Stimulated activated CD8-positive, alpha-beta memory T cell treated with anti-CD3 and anti-CD28 coated beads, Interleukin-15, amount 100 ng/mL, for 24 hours (primary cell): ENCODE results near the gene NLRP12.
"Not testable (repeated sequence)": the region's sequence is repeated elsewhere in the genome, so short reads cannot be mapped to it uniquely, and the experiment has no call there.

Experiments used
- DNase-seq: peaks from one replicate; pipeline ENCODE4 v3.0.0-alpha.2; 2020; ENCODE audit warnings: low read depth

The NLRP12 gene

GRCh38 chr19:53828531-53828930 is 4.4 kb upstream of the NLRP12 start:
- DNase-seq: no peak

GRCh38 chr19:53826876-53827275 is 2.8 kb upstream of the NLRP12 start:
- no peak for DNase-seq

- no peak for DNase-seq
Observed at GRCh38 chr19:53823380-53824120, 564 bp downstream of the NLRP12 start.

- no peak for DNase-seq
Observed at GRCh38 chr19:53819861-53820260, 4.3 kb downstream of the NLRP12 start.

GRCh38 chr19:53818756-53819155 is 5.4 kb downstream of the NLRP12 start:
- DNase-seq: no peak

- DNase-seq: no peak
Observed at GRCh38 chr19:53813996-53814395, 10.1 kb downstream of the NLRP12 start.

GRCh38 chr19:53812335-53812734 is 11.8 kb downstream of the NLRP12 start:
- no peak for DNase-seq

GRCh38 chr19:53810891-53811290 is 13.2 kb downstream of the NLRP12 start:
- DNase-seq: no peak

GRCh38 chr19:53810187-53810546 is 13.9 kb downstream of the NLRP12 start:
- DNase-seq: no peak

GRCh38 chr19:53809518-53810186 is 14.5 kb downstream of the NLRP12 start:
- DNase-seq: no peak

- no peak for DNase-seq
Observed at GRCh38 chr19:53808710-53809125, 15.4 kb downstream of the NLRP12 start.

- DNase-seq: no peak
Observed at GRCh38 chr19:53801257-53801656, 22.9 kb downstream of the NLRP12 start.

- DNase-seq: no peak
Observed at GRCh38 chr19:53795019-53795418, 29.1 kb downstream of the NLRP12 start.

GRCh38 chr19:53792721-53793433 is 31.2 kb downstream of the NLRP12 start:
- peak; percentile 26 for DNase-seq

GRCh38 chr19:53789708-53790678 is 34.1 kb downstream of the NLRP12 start:
- DNase-seq: no peak

- no peak for DNase-seq
Observed at GRCh38 chr19:53787266-53787665, 36.8 kb downstream of the NLRP12 start.

GRCh38 chr19:53786744-53787143 is 37.4 kb downstream of the NLRP12 start:
- DNase-seq: no peak

- no peak for DNase-seq
Observed at GRCh38 chr19:53785196-53785889, 38.8 kb downstream of the NLRP12 start.

- DNase-seq: no peak
Observed at GRCh38 chr19:53782698-53783097, 41.4 kb downstream of the NLRP12 start.

- DNase-seq: not testable (repeated sequence)
Observed at GRCh38 chr19:53781332-53781731, 42.8 kb downstream of the NLRP12 start.

- DNase-seq: no peak
Observed at GRCh38 chr19:53780506-53780905, 43.6 kb downstream of the NLRP12 start.
